OCI-LY1 (cell line): Measurements from ENCODE around the gene FKBP9.

Experiments used
- H2AFZ ChIP-seq: fragments of 200-600 bp; sonication (generic), shearing (Covaris generic); 2 replicates; pipeline ENCODE4 v1.6.0; 2014; ENCODE audit warnings: antibody characterized with exemption, mild to moderate bottlenecking, low read length
- H3F3A ChIP-seq: fragments of 200-600 bp; sonication (generic), shearing (Covaris generic); 2 replicates; pipeline ENCODE4 v1.6.0; 2014; ENCODE audit warnings: mild to moderate bottlenecking, antibody characterized with exemption, low read length, moderate library complexity; ENCODE audit not compliant: insufficient read depth
- H3K27ac ChIP-seq: fragments of 200-600 bp; sonication (generic); 2 replicates; pipeline ENCODE4 v1.5.1; 2014; ENCODE audit warnings: low read length, mixed run types, mild to moderate bottlenecking, low read depth; ENCODE audit not compliant: poor library complexity, severe bottlenecking
- H3K27me3 ChIP-seq: fragments of 200-600 bp; sonication (generic); 2 replicates; pipeline ENCODE4 v1.6.0; 2014; ENCODE audit warnings: antibody characterized with exemption, mild to moderate bottlenecking, low read length, moderate library complexity; ENCODE audit not compliant: insufficient read depth
- H3K36me3 ChIP-seq: fragments of 200-600 bp; sonication (generic); 2 replicates; pipeline ENCODE4 v1.6.1; 2014; ENCODE audit warnings: mild to moderate bottlenecking, antibody characterized with exemption, low read length, moderate library complexity, mixed read lengths; ENCODE audit not compliant: insufficient read depth
- H3K4me1 ChIP-seq: fragments of 200-600 bp; sonication (generic); 2 replicates; pipeline ENCODE4 v1.5.1; 2014; ENCODE audit warnings: mild to moderate bottlenecking, low read length, moderate library complexity; ENCODE audit not compliant: insufficient read depth, severe bottlenecking
- H3K4me2 ChIP-seq: fragments of 200-600 bp; sonication (generic), shearing (Covaris generic); 2 replicates; pipeline ENCODE4 v1.6.1; 2014; ENCODE audit warnings: low read length
- H3K4me3 ChIP-seq: fragments of 200-600 bp; sonication (generic); 2 replicates; pipeline ENCODE4 v1.5.1; 2014; ENCODE audit warnings: low read length, low read depth, mild to moderate bottlenecking, mixed read lengths; ENCODE audit not compliant: poor library complexity, severe bottlenecking
- H3K79me2 ChIP-seq: fragments of 200-600 bp; shearing (Covaris generic); 2 replicates; pipeline ENCODE4 v1.6.1; 2016; ENCODE audit warnings: mixed run types, low read length, mixed read lengths; ENCODE audit not compliant: insufficient read depth
- H3K9ac ChIP-seq: fragments of 200-600 bp; sonication (generic), shearing (Covaris generic); 2 replicates; pipeline ENCODE4 v1.6.1; 2014; ENCODE audit warnings: mild to moderate bottlenecking, low read length, mixed read lengths
- H3K9me2 ChIP-seq: fragments of 200-600 bp; sonication (generic), shearing (Covaris generic); 2 replicates; pipeline ENCODE4 v1.6.1; 2014; ENCODE audit warnings: low read depth, mild to moderate bottlenecking, low read length, mixed read lengths
- H3K9me3 ChIP-seq: fragments of 200-600 bp; shearing (Covaris generic); 2 replicates; pipeline ENCODE4 v1.6.1; 2014; ENCODE audit warnings: low read length, mixed read lengths
- H4K20me1 ChIP-seq: fragments of 200-600 bp; sonication (generic), shearing (Covaris generic); 2 replicates; pipeline ENCODE4 v1.6.0; 2016; ENCODE audit warnings: mild to moderate bottlenecking, low read length; ENCODE audit not compliant: insufficient read depth
- CTCF ChIP-seq: fragments of 200-600 bp; sonication (generic), shearing (Covaris generic); IDR thresholded peaks from 2 replicates; pipeline ENCODE4 v1.5.1; 2017; ENCODE audit warnings: mild to moderate bottlenecking, antibody characterized with exemption, low read length, moderate library complexity, mixed read lengths
- EZH2 ChIP-seq: fragments of 200-600 bp; sonication (generic), shearing (Covaris generic); IDR thresholded peaks from 2 replicates; pipeline ENCODE4 v1.8.0; 2017; ENCODE audit warnings: borderline replicate concordance, mixed run types, mild to moderate bottlenecking, antibody characterized with exemption, low read length, moderate library complexity, mixed read lengths

FKBP9 gene

DNA sequence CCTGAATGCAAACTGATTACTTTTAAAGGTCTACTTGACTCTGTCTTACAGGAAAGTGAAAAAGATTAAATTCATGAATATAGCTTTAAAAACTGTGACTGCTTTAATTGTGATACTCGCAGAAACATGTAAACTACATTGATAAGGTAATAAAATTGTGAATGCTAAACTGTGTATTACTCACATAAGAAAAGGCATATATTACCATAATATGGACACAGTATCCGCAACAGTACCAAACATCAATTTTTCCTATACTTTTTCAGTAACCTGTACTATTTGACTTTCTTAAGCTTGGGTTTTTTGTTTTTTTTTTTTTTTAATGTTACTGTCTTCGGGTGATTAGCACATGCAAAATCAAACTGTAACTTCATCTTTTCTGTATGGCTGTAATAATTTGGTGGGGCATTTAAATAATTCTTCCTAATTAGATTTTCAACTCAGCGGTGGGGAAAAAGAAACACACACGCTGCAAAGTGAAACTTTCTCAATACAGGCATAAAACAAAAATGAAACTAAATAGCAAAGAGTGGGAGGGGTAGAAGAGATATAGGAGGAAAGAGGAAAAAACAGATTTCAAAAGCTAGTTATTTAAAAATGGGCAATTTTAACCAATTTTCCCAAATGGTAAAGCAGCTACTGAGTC is 82.1 kb downstream of the FKBP9 start:
- Histone ChIP-seq H3K9me2 (no peaks in the 10 kb centered on the region), H3K9me3 (no peaks in the 10 kb centered on the region), H3K9ac (peak overlapping the region; percentile 57), H4K20me1 (no peaks in the 10 kb centered on the region), H3K4me1 (peaks cover 44% of the 10 kb centered on the region), H3K79me2 (peaks cover 93% of the 10 kb centered on the region), H3K4me3 (peak overlapping the region; percentile 62), H3K4me2 (peak overlapping the region; percentile 82), H3K27ac (peak overlapping the region; percentile 79), H3K36me3 (peaks cover 18% of the 10 kb centered on the region), H3F3A (0 out of 2 replicates have a peak, but pooled peaks cover 9% of the 10 kb centered on the region), H3K27me3 (no peaks in the 10 kb centered on the region), H2AFZ (no peak overlapping the region)
- TF ChIP-seq EZH2: no peak
- TF ChIP-seq CTCF: no peak

DNA sequence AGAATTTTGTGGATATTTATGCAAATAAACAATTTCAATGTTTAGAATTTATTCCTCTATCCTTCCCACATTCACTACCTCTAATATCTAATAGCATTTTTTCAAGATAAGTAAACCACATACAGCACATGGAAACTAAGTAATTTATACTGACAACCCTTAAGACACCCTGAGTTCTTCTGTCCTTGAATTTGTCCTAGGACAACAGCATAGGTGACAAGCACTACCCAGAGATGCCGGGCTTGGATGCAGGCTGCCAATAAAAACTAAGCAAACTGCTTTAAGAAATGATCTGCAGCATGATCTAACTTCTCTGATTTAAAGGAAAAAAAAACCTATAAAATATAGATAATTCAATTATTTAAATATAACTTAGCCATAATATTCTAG is 82.7 kb downstream of the FKBP9 start:
- Histone ChIP-seq H3K27ac (peak overlapping the region; percentile 79), H3K9me2 (no peaks in the 10 kb centered on the region), H3K4me3 (peak overlapping the region; percentile 62), H4K20me1 (no peaks in the 10 kb centered on the region), H3K9me3 (no peaks in the 10 kb centered on the region), H3K9ac (peak overlapping the region; percentile 57), H2AFZ (no peak overlapping the region), H3K4me2 (peak overlapping the region; percentile 82), H3K4me1 (peaks cover 44% of the 10 kb centered on the region), H3K27me3 (no peaks in the 10 kb centered on the region), H3K36me3 (peaks cover 12% of the 10 kb centered on the region), H3F3A (0 out of 2 replicates have a peak, but pooled peaks cover 10% of the 10 kb centered on the region), H3K79me2 (peaks cover 93% of the 10 kb centered on the region)
- TF ChIP-seq EZH2 (no peak), CTCF (no peak)

DNA sequence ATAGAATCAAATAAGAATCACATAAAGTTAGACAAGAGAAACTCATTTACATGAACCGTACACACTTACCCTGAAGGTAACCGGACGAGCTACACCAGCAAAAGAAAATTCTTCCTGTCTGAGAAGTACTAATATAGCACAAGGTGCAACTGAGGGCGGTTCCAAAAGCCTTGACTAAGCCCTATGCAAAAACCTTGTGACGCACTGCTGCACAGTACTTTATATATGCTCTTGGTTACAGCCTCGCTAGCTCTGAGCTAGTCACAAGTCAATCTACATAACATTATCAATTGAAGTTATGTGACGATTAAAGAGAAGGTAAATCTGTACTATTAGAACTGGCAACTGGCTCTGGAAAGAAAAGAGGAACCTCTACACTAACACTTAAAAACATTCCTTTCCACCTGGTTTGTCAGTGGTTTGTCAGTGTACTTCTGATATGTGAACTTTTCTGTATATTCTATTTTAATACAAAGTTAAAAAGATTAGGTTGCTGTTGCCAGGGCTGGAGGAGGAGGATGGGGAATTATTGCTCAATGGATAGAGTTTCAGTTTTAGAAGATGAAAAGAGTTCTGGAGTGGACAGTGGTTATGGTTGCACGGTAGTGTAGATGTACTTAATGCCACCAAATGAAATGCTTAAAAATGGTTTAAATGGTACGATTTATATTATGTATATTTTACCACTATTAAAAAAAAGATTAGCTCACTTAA is 83.7 kb downstream of the FKBP9 start:
- Histone ChIP-seq H4K20me1 (no peaks in the 10 kb centered on the region), H3K27ac (peak overlapping the region; percentile 79)

More for the DNA sequence above, 83.7 kb downstream of the FKBP9 start:
- 0 out of 2 replicates have a peak, but pooled peaks cover 14% of the 10 kb centered on the region for H3F3A ChIP-seq
- peak overlapping the region; percentile 82 for H3K4me2 ChIP-seq
- peaks cover 44% of the 10 kb centered on the region for H3K4me1 ChIP-seq
- H3K9me2 ChIP-seq: no peaks in the 10 kb centered on the region
- H3K9me3 ChIP-seq: no peaks in the 10 kb centered on the region
- peaks cover 4% of the 10 kb centered on the region for H3K36me3 ChIP-seq
- no peaks in the 10 kb centered on the region for H3K27me3 ChIP-seq
- no peak overlapping the region for H2AFZ ChIP-seq
- TF ChIP-seq EZH2: no peak
- TF ChIP-seq CTCF: no peak
- H3K9ac ChIP-seq: peak overlapping the region; percentile 57
- H3K4me3 ChIP-seq: peak overlapping the region; percentile 62
- H3K79me2 ChIP-seq: peaks cover 94% of the 10 kb centered on the region
